Posterior cingulate gyrus (tissue), 11 donors: Measurements from ENCODE around the gene DVL2.

ENCODE experiments used
- DNase-seq, 10 donors: peaks; one replicate each; pipeline versions ENCODE4 v3.0.0 to v3.0.0-alpha.2; 2020 to 2021; ENCODE audit warnings: mixed read lengths in 3 of 10
- intact Hi-C: fragments of 100-400 bp; cut with DNase I; formaldehyde crosslinking; loops from one replicate; pipeline ENCODE4 v1.15.1; 2023

The DVL2 gene

GRCh38 chr17:7179317-7180254 lies 54.7 kb downstream of the DVL2 start, which contains the start of gene ASGR1:
TSS of gene ASGR1 (minus strand) at chr17:7179370. CDS start at chr17:7178563, 807 bp downstream.
- DNase-seq: peak in 1 of 10 donors; percentile 65
- intact Hi-C loops: loop anchor here (5.0 kb wide), 1 partner anchor 42 kb away; no protein-coding TSS in a partner anchor

GRCh38 chr17:7178973-7179316 lies 55.4 kb downstream of the DVL2 start:
- peak in 1 of 10 donors; percentile 51 for DNase-seq
- intact Hi-C loops: loop anchor here (5.0 kb wide), 1 partner anchor 42 kb away; no protein-coding TSS in a partner anchor

- intact Hi-C loops: loop anchor here (2.0 to 5.0 kb wide), 2 partner anchors 41 to 125 kb away; no protein-coding TSS in a partner anchor
- DNase-seq: peak in 1 of 10 donors; percentile 85
These were observed 56.3 kb downstream of the DVL2 start for GRCh38 chr17:7177954-7178477.

- peak; percentile 60 to 97 (median 78) for DNase-seq
- intact Hi-C loops: loop anchor here (2.0 to 5.0 kb wide), 2 partner anchors 40 to 125 kb away; no protein-coding TSS in a partner anchor
These were observed 56.9 kb downstream of the DVL2 start for GRCh38 chr17:7177191-7177953.

- intact Hi-C loops: loop anchor here (2.0 to 5.0 kb wide), 2 partner anchors 40 to 124 kb away; no protein-coding TSS in a partner anchor
- peak in 2 of 10 donors; percentile 39 to 78 for DNase-seq
These were observed 57.5 kb downstream of the DVL2 start for GRCh38 chr17:7176841-7177190.

GRCh38 chr17:7176107-7176840 lies 58.0 kb downstream of the DVL2 start:
- intact Hi-C loops: loop anchor here (2.0 to 5.0 kb wide), 2 partner anchors 39 to 123 kb away; no protein-coding TSS in a partner anchor

More at GRCh38 chr17:7176107-7176840, 58.0 kb downstream of the DVL2 start:
- DNase-seq: no peak
